ENCODE data around the gene ERCC6. TPM values are rescaled to one million over a fixed set of nuclear protein-coding genes. Genes with fewer than 3 reads are reported as not detected.
A peak's percentile ranks its signal among the peaks of the same experiment; 100 is the strongest.

ERCC6 gene
- total and polyA plus RNA-seq, 11 donors: 4.4 to 31.5 (median 20.0) TPM

DNA sequence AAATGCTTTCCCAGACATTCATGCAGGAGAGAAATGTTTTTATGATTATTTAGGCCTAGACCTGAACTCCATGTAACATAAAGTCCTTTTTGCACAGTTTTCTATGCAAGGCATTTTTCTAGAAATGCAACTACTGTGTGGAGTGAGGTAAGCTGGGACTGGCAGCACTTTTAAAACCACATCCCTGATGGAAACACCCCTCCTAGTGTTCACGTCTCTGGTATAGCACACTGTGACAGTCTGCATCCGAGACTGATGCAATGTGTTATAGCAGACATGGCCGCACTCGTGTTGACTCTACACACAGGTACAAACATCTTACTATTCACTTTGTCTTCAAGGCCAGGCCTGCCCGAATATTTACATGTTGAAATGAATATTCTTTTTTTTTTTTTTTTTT lies 19.3 kb upstream of the ERCC6 start:
- intact Hi-C loops (cut with DNase I): no loop called here
- ATAC-seq: no peak
- H3K4me1 ChIP-seq: no peaks in the 10 kb centered on the region

GRCh38 chr10:49557681-49558080 lies 18.8 kb upstream of the ERCC6 start:
- peaks cover 0 to 10% (median 0%) of the 10 kb centered on the region in 9 donors for H3K27me3 ChIP-seq
- TF ChIP-seq CTCF (IDR thresholded peaks at IDR 0.05): no peak
- no peak for TF ChIP-seq POLR2A (IDR thresholded peaks at IDR 0.05)
- H3K4me1 ChIP-seq: no peaks in the 10 kb centered on the region
- no peak overlapping the region for H3K4me3 ChIP-seq
- DNase-seq (no peak), ATAC-seq (no peak)
- H3K36me3 ChIP-seq: no peaks in the 10 kb centered on the region
- WGBS, 4 donors: 82 to 94% (median 91%) methylated on average over 2 of the region's 2 CpGs
- H3K27ac ChIP-seq: no peak overlapping the region
- H3K9me3 ChIP-seq: peaks cover 0 to 11% (median 0%) of the 10 kb centered on the region in 12 donors
- intact Hi-C loops (cut with DNase I): no loop called here

More for the DNA sequence above, 19.3 kb upstream of the ERCC6 start:
- Histone ChIP-seq H3K27me3 (peaks cover 0 to 10% (median 0%) of the 10 kb centered on the region in 9 donors), H3K27ac (no peak overlapping the region), H3K36me3 (no peaks in the 10 kb centered on the region), H3K4me3 (no peak overlapping the region), H3K9me3 (peaks cover 0 to 11% (median 0%) of the 10 kb centered on the region in 12 donors)
- TF ChIP-seq POLR2A (IDR thresholded peaks at IDR 0.05) (no peak), CTCF (IDR thresholded peaks at IDR 0.05) (no peak)
- no peak for DNase-seq
- WGBS, 4 donors: 72 to 82% (median 78%) methylated on average over 5 of the region's 5 CpGs

GRCh38 chr10:49556723-49557122 lies 17.8 kb upstream of the ERCC6 start:
- H3K36me3 ChIP-seq: no peaks in the 10 kb centered on the region
- no peak overlapping the region for H3K27ac ChIP-seq
- H3K4me3 ChIP-seq: no peak overlapping the region
- 79 to 92% (median 87%) methylated on average over 1 of the region's 1 CpG for WGBS, 4 donors
- no peak for ATAC-seq
- peaks cover 0 to 10% (median 0%) of the 10 kb centered on the region in 9 donors for H3K27me3 ChIP-seq
- H3K4me1 ChIP-seq: no peaks in the 10 kb centered on the region
- TF ChIP-seq CTCF (IDR thresholded peaks at IDR 0.05) (no peak), POLR2A (IDR thresholded peaks at IDR 0.05) (no peak)
- no peak for DNase-seq
- peaks cover 0 to 11% (median 0%) of the 10 kb centered on the region in 12 donors for H3K9me3 ChIP-seq
- intact Hi-C loops (cut with DNase I): no loop called here

DNA sequence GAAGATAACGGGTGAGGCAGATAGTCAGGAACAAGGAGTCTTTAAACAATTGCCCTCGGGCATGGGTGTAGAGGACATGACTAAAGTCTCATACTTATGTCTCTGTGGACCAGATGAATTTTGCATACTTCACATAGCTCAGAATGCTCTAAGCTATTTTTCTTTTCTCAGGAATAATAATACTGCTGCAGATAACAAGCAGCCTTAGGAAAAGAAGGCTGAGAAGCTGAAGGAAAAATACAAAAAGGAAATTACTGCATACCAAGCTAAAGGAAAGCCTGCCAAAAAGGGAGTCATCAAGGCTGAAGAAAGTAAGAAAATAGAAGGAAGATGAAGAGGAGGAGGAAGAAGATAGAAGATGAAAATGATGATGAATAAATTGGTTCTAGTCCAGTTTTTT lies 13.4 kb upstream of the ERCC6 start:
- H3K4me1 ChIP-seq: peaks cover 0 to 6% (median 0%) of the 10 kb centered on the region in 12 donors
- 39 to 45% (median 40%) methylated on average over 2 of the region's 2 CpGs for WGBS, 4 donors
- no peak overlapping the region for H3K4me3 ChIP-seq
- H3K27me3 ChIP-seq: peaks cover 0 to 4% (median 0%) of the 10 kb centered on the region in 9 donors
- no peak for TF ChIP-seq CTCF (IDR thresholded peaks at IDR 0.05)
- TF ChIP-seq POLR2A (IDR thresholded peaks at IDR 0.05): no peak
- H3K36me3 ChIP-seq: no peaks in the 10 kb centered on the region
- peaks cover 0 to 11% (median 0%) of the 10 kb centered on the region in 12 donors for H3K9me3 ChIP-seq
- no peak for DNase-seq
- intact Hi-C loops (cut with DNase I): no loop called here
- no peak overlapping the region for H3K27ac ChIP-seq
- ATAC-seq: peak in 1 of 4 donors; percentile 29

All from heart left ventricle (tissue), 16 donors.